Heart right ventricle (tissue), 16 donors: ENCODE measurements around the gene ZMIZ1. TPM values are rescaled to one million over a fixed set of nuclear protein-coding genes. Genes with fewer than 3 reads are reported as not detected.
A peak's percentile ranks its signal among the peaks of the same experiment; 100 is the strongest.

Experiments
- ATAC-seq, 8 donors: fragments of 200-7000 bp; cut with Tn5 transposase; one replicate each; pipeline ENCODE4 v1.9.1; 2020; ENCODE audit warnings: mild to moderate bottlenecking in 8 of 8, moderate library complexity in 8 of 8, moderate number of reproducible peaks in 1 of 8
- DNase-seq, 2 donors: peaks; one replicate each; pipeline ENCODE4 v3.0.0-alpha.2; 2020
- H3K27ac ChIP-seq, 10 donors: fragments of 200-600 bp; sonication (generic) in 2 of 10; one replicate each; pipeline versions ENCODE4 v1.5.0 to v1.8.0; 2020 to 2022; ENCODE audit warnings: mild to moderate bottlenecking in 3 of 10
- H3K27me3 ChIP-seq, 7 donors: fragments of 200-600 bp; one replicate each; pipeline ENCODE4 v1.8.0; 2021 to 2022; ENCODE audit warnings: mild to moderate bottlenecking in 2 of 7
- H3K36me3 ChIP-seq, 9 donors: fragments of 200-600 bp; sonication (generic) in 1 of 9; one replicate each; pipeline versions ENCODE4 v1.5.0 to v1.8.0; 2020 to 2022; ENCODE audit warnings: mild to moderate bottlenecking in 2 of 9
- H3K4me1 ChIP-seq, 9 donors: fragments of 200-600 bp; sonication (generic) in 1 of 9; one replicate each; pipeline versions ENCODE4 v1.5.0 to v1.8.0; 2020 to 2022; ENCODE audit warnings: mild to moderate bottlenecking in 4 of 9
- H3K4me3 ChIP-seq, 10 donors: fragments of 200-600 bp; sonication (generic) in 2 of 10; one replicate each; pipeline versions ENCODE4 v1.5.0 to v1.8.0; 2020 to 2022; ENCODE audit warnings: mild to moderate bottlenecking in 7 of 10, moderate library complexity in 2 of 10
- H3K9me3 ChIP-seq, 11 donors: fragments of 200-600 bp in 10 of 11; sonication (generic) in 2 of 11; one replicate each; pipeline versions ENCODE4 v1.5.0 to v1.8.0; 2013 to 2022; ENCODE audit warnings: mild to moderate bottlenecking in 2 of 11, control low read depth in 1 of 11, moderate library complexity in 1 of 11
- CTCF ChIP-seq, 9 donors: fragments of 200-600 bp; sonication (generic) in 2 of 9; IDR thresholded peaks; one replicate each; pipeline versions ENCODE4 v1.5.0 to v1.8.0; 2021 to 2022; ENCODE audit warnings: antibody characterized with exemption in 9 of 9, mild to moderate bottlenecking in 5 of 9, moderate library complexity in 1 of 9
- WGBS, 2 donors: extraction: QIAGEN DNeasy Blood & Tissue Kit; methylation state at CpG; one replicate each; pipeline ENCODE4 v1.1.7; 2013; ENCODE audit warnings: inconsistent platforms in 1 of 2; 5-methylcytosine and 5-hydroxymethylcytosine counted together
- intact Hi-C, 10 donors: fragments of 100-400 bp; cut with DNase I; formaldehyde crosslinking; loops; one replicate each; pipeline versions ENCODE4 v1.11.1 to v1.14.2; 2022
- polyA plus RNA-seq, 2 donors: library from polyadenylated mRNA; stranded (reverse); fragments of 200-250 nt; gene quantifications; one replicate each; pipeline ENCODE4 v1.2.3, GENCODE V29; 2013
- total RNA-seq, 10 donors: library from RNA; stranded (reverse); fragmentation: NEBNext Ultra II Directional in 3 of 10; extraction: Animal tissue kit (Norgen Biotek cat#: 25700) in 3 of 10; gene quantifications; one replicate each; pipeline versions ENCODE4 v1.2.1 to v1.2.4, GENCODE V29; 2021 to 2023
- donor health status: Arrhythmogenic right ventricular cardiomyopathy.
- donor health status: ischemic (EF 13 %, LVEDD 7.1; RV severe dilation, severe dysfunction).
- donor health status: healthy with polysubstance abuse.
- donor health status: DM: no; HTN: yes; CAD: no.
- donor health status: DM: no; HTN: no; CAD: no.
- donor health status: ischemic (EF 25% LVEDD 6.9; RV normal size, moderate dysfunction).
- donor health status: ischemic (EF 25% LVEDD 5.7; RV mildly dilated, moderate dysfunction).
- donor health status: healthy.
- donor health status: DM: yes; HTN: yes; CAD: no.
- donor health status: Ischemic cardiomyopathy.
- donor health status: ischemic (EF 35%, LVEDD 5.7; RV mildly dilated, moderate dysfunction).
- donor health status: nonischemic (EF 11% LVEDD 7.7; RV severe dilation, severe dysfunction).
- donor health status: DM: yes; HTN: yes; CAD: no.
- donor health status: PGD.
- donor health status: ischemic (EF 29% LVEDD 5.4; RV normal size, mild dysfunction).
- donor health status: nonischemic (EF 23%, LVEDD 6.1; RV moderate dilation, normal function).

The ZMIZ1 gene
- total and polyA plus RNA-seq, 12 donors, result 24.2 to 61.5 (median 49.8) TPM

- peaks cover 0 to 8% (median 0%) of the 10 kb centered on the region in 11 donors for H3K9me3 ChIP-seq
- 95 to 97% methylated on average over 6 of the region's 6 CpGs for WGBS, 2 donors
- no peak for DNase-seq
- peak overlapping the region in 2 of 10 donors; percentile 25 to 56 for H3K27ac ChIP-seq
- intact Hi-C loops, result loop anchor here in 1 of 10 donors (5.0 kb wide), 1 partner anchor 1583 kb away; no protein-coding TSS in a partner anchor
- no peak for TF ChIP-seq CTCF (IDR thresholded peaks at IDR 0.05)
- H3K4me1 ChIP-seq, result peaks cover 4 to 55% (median 17%) of the 10 kb centered on the region in 9 donors
- H3K4me3 ChIP-seq, result no peak overlapping the region
- no peaks in the 10 kb centered on the region for H3K27me3 ChIP-seq
- ATAC-seq, result no peak
- H3K36me3 ChIP-seq, result no peaks in the 10 kb centered on the region
Measured at GRCh38 chr10:79020605-79021004, 48.2 kb upstream of the ZMIZ1 start.

- intact Hi-C loops, result loop anchor here in 1 of 10 donors (5.0 kb wide), 1 partner anchor 1584 kb away; no protein-coding TSS in a partner anchor
- H3K9me3 ChIP-seq, result peaks cover 0 to 8% (median 0%) of the 10 kb centered on the region in 11 donors
- peaks cover 4 to 55% (median 17%) of the 10 kb centered on the region in 9 donors for H3K4me1 ChIP-seq
- TF ChIP-seq CTCF (IDR thresholded peaks at IDR 0.05), result no peak
- 94% methylated on average over 9 of the region's 9 CpGs for WGBS, 2 donors
- ATAC-seq (no peak), DNase-seq (no peak)
- no peak overlapping the region for H3K27ac ChIP-seq
- H3K36me3 ChIP-seq, result no peaks in the 10 kb centered on the region
- H3K4me3 ChIP-seq, result no peak overlapping the region
- H3K27me3 ChIP-seq, result no peaks in the 10 kb centered on the region
Measured at GRCh38 chr10:79021331-79021907, 47.3 kb upstream of the ZMIZ1 start.

- Histone ChIP-seq H3K4me1 (peaks cover 4 to 55% (median 17%) of the 10 kb centered on the region in 9 donors), H3K27me3 (no peaks in the 10 kb centered on the region), H3K36me3 (no peaks in the 10 kb centered on the region), H3K4me3 (no peak overlapping the region), H3K27ac (peak overlapping the region in 2 of 10 donors; percentile 79 to 88), H3K9me3 (peaks cover 0 to 8% (median 0%) of the 10 kb centered on the region in 11 donors)
- DNase-seq (no peak), ATAC-seq (no peak)
- 96% methylated on average over 10 of the region's 10 CpGs for WGBS, 2 donors
- intact Hi-C loops, result loop anchor here in 1 of 10 donors (5.0 kb wide), 1 partner anchor 1585 kb away; no protein-coding TSS in a partner anchor
- TF ChIP-seq CTCF (IDR thresholded peaks at IDR 0.05), result no peak
Measured at GRCh38 chr10:79021948-79022499, 46.7 kb upstream of the ZMIZ1 start.

GRCh38 chr10:79022565-79023230 lies 46.1 kb upstream of the ZMIZ1 start:
- intact Hi-C loops, result loop anchor here in 1 of 10 donors (5.0 kb wide), 1 partner anchor 1585 kb away; no protein-coding TSS in a partner anchor
- H3K9me3 ChIP-seq, result peaks cover 0 to 5% (median 0%) of the 10 kb centered on the region in 11 donors
- H3K27ac ChIP-seq, result peak overlapping the region in 7 of 10 donors; percentile 18 to 88 (median 71)
- TF ChIP-seq CTCF (IDR thresholded peaks at IDR 0.05), result no peak
- no peaks in the 10 kb centered on the region for H3K27me3 ChIP-seq
- peaks cover 4 to 55% (median 17%) of the 10 kb centered on the region in 9 donors for H3K4me1 ChIP-seq
- DNase-seq (peak; percentile 69 to 70), ATAC-seq (peak in 7 of 8 donors; percentile 45 to 76 (median 71))
- WGBS, 2 donors, result 32 to 36% methylated on average over 17 of the region's 17 CpGs
- H3K36me3 ChIP-seq, result no peaks in the 10 kb centered on the region
- H3K4me3 ChIP-seq, result peak overlapping the region in 9 of 10 donors; percentile 3 to 42 (median 31)
